NCI-H2107 treated with DMSO at 0.1 percent for 48 hours (cell line): ENCODE measurements around the gene MRPL22.
"Not testable (repeated sequence)": the region's sequence is repeated elsewhere in the genome, so short reads cannot be mapped to it uniquely, and the experiment has no call there.

Experiments
- DNase-seq: peaks from one replicate; lab custom pipeline; 2025; ENCODE audit not compliant: unreplicated experiment; lab: John Stamatoyannopoulos, UW

MRPL22 gene

GRCh38 chr5:154940375-154940771, 500 bp upstream of the MRPL22 start:
- DNase-seq, result no peak

GRCh38 chr5:154943527-154943926, 2.7 kb downstream of the MRPL22 start:
- no peak for DNase-seq

- no peak for DNase-seq
Measured at GRCh38 chr5:154944716-154945115, 3.8 kb downstream of the MRPL22 start.

GRCh38 chr5:154945695-154946301, 4.9 kb downstream of the MRPL22 start:
- DNase-seq, result no peak

- no peak for DNase-seq
Measured at GRCh38 chr5:154947778-154948177, 6.9 kb downstream of the MRPL22 start.

GRCh38 chr5:154948313-154948712, 7.4 kb downstream of the MRPL22 start:
- no peak for DNase-seq

GRCh38 chr5:154949781-154950180, 8.9 kb downstream of the MRPL22 start:
- no peak for DNase-seq

GRCh38 chr5:154956712-154957111, 15.8 kb downstream of the MRPL22 start:
- DNase-seq, result no peak

GRCh38 chr5:154962494-154962893, 21.6 kb downstream of the MRPL22 start:
- DNase-seq, result no peak

GRCh38 chr5:154966081-154966841, 25.4 kb downstream of the MRPL22 start:
- no peak for DNase-seq

GRCh38 chr5:154966874-154967273, 26.0 kb downstream of the MRPL22 start:
- no peak for DNase-seq

- no peak for DNase-seq
Measured at GRCh38 chr5:154967421-154968024, 26.6 kb downstream of the MRPL22 start.

GRCh38 chr5:154968953-154969352, 28.1 kb downstream of the MRPL22 start:
- DNase-seq, result no peak

- DNase-seq, result no peak
Measured at GRCh38 chr5:154970759-154971158, 29.9 kb downstream of the MRPL22 start.

GRCh38 chr5:154971501-154971900, 30.6 kb downstream of the MRPL22 start:
- DNase-seq, result no peak

GRCh38 chr5:154972476-154973080, 31.7 kb downstream of the MRPL22 start:
- DNase-seq, result peak; percentile 0

GRCh38 chr5:154976082-154976481, 35.2 kb downstream of the MRPL22 start:
- DNase-seq, result not testable (repeated sequence)

- DNase-seq, result no peak
Measured at GRCh38 chr5:154977409-154977808, 36.5 kb downstream of the MRPL22 start.

- DNase-seq, result not testable (repeated sequence)
Measured at GRCh38 chr5:154978294-154978693, 37.4 kb downstream of the MRPL22 start.

- no peak for DNase-seq
Measured at GRCh38 chr5:154984946-154985516, 44.2 kb downstream of the MRPL22 start.

- no peak for DNase-seq
Measured at GRCh38 chr5:154986151-154986550, 45.3 kb downstream of the MRPL22 start.
